Stimulated activated CD4-positive, alpha-beta T cell treated with anti-CD3 and anti-CD28 coated beads, TNF-alpha, amount 100 ng/mL, for 48 hours (primary cell): ENCODE data around the gene FBLN1.
"Not testable (repeated sequence)": the region's sequence is repeated elsewhere in the genome, so short reads cannot be mapped to it uniquely, and the experiment has no call there.

Source experiments
- DNase-seq, 3 donors: peaks; one replicate each; pipeline ENCODE4 v3.0.0-alpha.2; 2020; ENCODE audit warnings: low read depth in 3 of 3

The FBLN1 gene

GRCh38 chr22:45585946-45586540 lies 83.4 kb downstream of the FBLN1 start:
- no peak for DNase-seq

DNA sequence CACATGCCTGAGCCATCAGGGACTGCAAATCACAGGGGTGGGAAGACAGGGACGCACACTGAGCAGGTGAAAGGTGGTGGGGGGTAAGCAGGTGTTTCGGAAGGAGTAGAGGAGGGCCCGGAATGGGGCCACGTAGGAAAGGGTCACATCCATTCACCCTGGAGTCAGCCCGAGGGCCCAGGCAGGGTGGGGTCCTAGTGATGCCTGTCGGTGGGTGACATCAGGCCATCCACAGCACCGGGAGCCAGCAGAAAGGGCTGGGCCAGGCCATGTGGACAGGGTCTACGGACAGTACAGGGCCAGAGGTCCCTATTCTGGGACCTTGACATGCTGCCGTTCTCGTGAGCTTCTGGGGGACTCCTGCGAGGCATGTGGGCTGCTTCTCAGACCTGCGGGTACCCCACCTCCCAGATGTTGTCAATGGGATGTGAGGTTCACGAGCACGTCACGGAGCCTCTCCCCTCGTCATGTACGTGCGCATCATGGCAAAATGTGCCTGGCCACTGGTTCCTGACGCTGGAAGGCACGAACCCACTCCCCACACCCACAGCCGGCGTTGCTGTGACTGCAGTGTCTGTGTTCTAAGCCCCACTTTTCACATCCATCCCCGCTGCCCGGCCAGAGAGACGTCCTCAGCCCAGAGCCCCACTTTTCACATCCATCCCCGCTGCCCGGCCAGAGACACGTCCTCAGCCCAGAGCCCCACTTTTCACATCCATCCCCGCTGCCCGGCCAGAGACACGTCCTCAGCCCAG lies 84.1 kb downstream of the FBLN1 start:
- DNase-seq, result no peak

DNA sequence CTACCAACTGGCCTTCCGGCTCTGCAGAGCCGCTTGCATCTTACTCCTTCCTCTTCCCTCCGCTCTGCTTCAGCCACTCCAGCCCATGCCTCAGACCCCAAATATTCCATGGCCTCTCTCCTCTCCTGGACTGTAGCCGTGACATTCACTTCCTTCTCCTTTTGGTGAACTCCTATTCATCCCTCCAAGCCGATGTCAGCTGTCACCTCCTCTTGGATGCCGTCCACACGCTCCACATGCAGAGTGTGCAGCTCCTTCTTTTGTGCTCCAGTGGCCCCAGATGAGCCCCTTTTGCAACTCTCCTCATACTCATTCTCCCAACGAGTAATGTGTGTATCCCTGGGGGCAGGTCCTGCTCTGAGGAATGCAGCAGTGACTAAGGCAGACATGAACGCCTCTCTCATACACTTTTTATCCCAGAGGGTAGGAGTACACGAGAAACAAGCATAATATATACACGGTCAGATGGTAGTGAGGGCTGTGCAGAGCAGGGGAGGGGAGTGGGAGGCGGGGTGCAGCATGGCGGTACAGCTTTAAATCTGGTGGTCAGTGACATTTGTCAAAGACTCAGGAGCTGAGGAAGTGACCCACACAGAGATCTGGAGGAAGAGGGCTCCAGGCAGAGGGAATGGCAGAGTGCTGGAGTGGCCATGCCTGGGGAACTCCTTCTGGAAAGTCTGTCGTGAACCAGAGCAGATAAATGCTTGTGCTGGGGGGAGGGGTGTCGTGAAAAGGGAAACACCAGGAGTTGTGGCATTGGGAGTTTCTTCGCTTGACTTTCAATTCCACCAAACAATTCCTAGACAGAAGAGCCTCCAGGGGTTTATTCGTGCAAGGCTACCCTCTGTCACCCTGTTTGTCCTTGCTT lies 85.2 kb downstream of the FBLN1 start:
- no peak for DNase-seq

- no peak for DNase-seq
Observed at GRCh38 chr22:45589556-45589955, 86.9 kb downstream of the FBLN1 start.

DNA sequence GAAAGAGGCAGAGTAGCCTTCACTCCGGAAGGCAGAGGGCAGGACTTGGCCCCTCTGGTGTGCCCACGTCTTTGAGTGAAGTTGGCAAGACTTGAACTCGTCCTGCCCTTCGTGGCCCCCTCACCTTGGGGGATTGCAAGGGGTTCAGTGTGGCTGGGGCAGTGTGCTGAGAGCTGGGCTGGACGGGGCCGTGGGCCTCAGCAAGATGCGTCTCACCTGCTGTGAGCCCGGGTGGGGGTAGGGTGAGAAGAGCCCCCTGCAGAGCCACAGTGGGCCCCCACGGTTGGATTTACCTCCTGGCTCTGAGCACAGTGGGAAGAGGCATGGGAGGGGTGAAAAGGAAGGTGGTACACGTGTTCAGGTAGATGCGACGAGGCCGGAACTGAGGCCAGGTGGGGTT lies 87.6 kb downstream of the FBLN1 start:
- no peak for DNase-seq

- not testable (repeated sequence) for DNase-seq
Observed at GRCh38 chr22:45591633-45592213, 89.0 kb downstream of the FBLN1 start.

GRCh38 chr22:45594123-45594941 lies 91.6 kb downstream of the FBLN1 start:
- DNase-seq, result no peak

DNA sequence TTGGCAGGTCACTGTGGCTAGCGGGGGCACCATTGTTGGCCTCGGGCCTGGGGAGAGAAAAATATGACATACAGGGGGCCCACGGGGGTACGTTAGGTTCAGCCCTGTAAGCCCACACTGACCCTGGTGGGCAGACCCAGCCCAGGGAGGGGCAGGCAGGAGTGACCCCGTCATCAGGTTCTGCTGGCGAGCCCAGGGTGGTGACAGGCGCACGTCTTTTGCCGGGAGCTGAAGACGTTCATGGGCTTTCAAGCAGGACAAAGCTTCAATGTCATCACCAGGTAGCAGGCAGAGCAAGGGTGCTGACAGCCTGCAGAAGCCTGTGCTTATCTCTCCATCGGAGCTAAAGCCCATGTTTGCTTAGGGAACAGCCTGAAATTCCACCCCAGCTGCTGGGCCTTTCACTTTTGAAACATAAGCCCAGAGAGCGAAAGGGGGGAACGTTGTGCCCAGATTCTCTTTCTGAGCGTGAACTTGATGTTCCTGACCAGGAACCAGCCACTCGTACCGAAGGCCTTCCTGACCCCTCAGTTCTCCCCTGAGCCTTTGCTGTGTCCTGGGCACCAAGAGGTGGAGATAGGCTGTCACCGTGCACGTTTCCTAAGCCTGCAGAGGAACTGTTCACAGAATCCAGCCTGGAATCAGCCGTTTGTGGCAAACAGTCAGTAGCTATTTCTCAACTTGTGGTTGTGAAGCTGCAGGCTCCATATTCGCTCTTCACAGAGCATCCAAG lies 94.9 kb downstream of the FBLN1 start:
- no peak for DNase-seq

DNA sequence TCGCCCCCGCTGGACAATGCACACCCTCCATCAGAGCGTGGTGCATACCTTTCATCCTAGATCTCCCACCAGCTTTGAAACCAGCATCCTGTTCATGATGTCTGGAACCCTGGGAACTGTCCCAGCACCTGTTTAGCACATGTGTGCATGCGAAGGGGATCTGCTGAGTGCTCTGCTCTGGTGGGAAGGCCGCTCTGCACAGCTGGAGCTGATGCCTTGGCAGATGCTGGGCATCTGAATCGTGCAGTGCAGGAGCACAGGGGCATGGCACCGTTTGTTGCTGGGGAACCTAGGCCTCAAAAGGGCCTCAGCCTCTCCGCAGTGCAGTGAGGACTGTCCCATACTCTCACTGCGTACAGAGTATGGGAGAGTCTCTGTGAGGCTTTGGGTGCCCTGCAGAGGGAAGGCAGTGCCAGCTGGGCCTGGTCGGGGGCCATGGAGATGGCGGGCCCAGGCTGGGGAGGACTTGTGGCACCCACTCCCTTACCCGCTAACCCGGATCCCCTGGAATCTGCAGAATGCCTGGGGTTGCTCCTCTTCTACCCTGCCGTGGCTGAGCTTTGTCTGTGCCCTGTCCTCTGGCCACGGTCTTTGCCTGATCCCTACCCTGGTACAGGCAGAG lies 96.0 kb downstream of the FBLN1 start:
- DNase-seq, result no peak

GRCh38 chr22:45599836-45600577 lies 97.3 kb downstream of the FBLN1 start:
- DNase-seq, result no peak

DNA sequence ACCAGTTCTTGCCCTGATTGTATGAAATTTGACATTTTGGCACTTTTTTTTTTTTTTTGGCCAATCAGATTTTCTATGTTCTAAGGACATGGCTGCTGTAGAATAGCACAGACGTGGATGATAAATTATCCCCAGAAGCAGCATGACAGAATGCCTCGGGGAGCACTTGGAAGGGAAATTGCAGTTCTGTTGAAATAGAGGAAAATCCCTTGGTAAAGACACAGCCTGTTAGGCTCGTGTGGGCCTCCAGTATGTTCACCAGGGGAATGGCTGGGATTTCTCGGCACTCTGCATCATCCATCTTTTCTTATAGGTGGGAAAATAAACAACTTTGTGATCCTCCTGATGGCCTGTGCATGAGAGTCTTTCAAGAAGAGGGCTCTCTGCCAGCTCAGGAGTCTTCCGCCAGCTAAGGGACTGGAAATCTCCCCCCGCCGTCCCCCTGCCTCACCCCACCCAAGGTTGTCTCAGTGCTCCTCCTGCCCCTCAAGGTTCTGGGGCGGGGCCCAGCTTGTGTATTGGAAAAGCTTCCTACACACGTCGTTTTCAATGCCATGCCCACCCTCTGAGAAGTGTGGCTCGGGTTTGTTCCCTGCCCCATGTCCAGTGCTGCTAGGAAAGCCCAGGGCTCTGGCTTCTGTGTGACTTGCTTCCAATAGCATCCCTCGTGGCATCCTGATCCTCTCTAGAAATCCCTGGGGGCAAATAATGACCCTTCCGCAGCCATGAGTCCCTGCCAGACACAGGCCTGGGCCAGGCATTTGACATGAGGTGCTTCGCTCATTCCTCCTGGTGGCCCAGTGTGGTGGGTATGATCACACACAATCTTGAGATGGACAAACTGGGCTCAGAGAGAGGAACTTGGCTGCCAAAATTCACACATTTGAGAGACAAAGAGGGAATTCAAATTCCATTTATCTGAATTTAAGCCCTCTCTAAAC lies 98.4 kb downstream of the FBLN1 start:
- DNase-seq, result no peak

GRCh38 chr22:45602004-45602733 lies 99.5 kb downstream of the FBLN1 start:
- DNase-seq, result no peak

- DNase-seq, result no peak
Observed at GRCh38 chr22:45602824-45603595, 100.3 kb downstream of the FBLN1 start.

DNA sequence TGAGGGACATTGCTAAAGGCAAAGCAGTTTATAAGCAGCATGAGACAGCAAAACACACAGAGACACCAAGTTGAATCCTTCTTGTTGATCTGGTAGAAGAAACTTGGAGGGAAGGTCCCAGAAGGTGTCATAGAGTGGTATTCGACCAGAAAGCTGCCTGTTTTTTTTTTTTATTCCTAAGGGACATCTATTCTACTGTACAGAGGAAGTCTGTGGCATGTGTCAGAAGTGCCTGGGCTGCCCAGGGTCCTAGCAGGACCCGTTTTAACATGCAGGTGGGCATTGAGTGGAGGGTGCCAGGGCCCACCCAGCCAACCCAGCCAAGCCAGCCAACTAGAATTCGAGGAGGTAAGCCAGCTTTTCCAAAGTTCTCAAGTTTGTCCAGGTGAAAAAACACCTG lies 100.9 kb downstream of the FBLN1 start:
- no peak for DNase-seq

GRCh38 chr22:45608045-45608444 lies 105.4 kb downstream of the FBLN1 start:
- not testable (repeated sequence) for DNase-seq

- no peak for DNase-seq
Observed at GRCh38 chr22:45608763-45609180, 106.1 kb downstream of the FBLN1 start.

- peak in 1 of 3 donors; percentile 6 for DNase-seq
Observed at GRCh38 chr22:45612451-45612901, 109.8 kb downstream of the FBLN1 start.
